GM12873 (cell line): Measurements from ENCODE around the gene RBMS2.

Source experiments
- TF ChIP-seq, protein P1 (sequence below): IDR thresholded peaks from 2 replicates; pipeline ENCODE4 v1.5.1; 2012; ENCODE audit warnings: low read depth, mild to moderate bottlenecking, moderate library complexity, low read length, control low read depth; ENCODE audit not compliant: insufficient read depth; ENCODE audit errors: missing control alignments

Gene RBMS2

DNA sequence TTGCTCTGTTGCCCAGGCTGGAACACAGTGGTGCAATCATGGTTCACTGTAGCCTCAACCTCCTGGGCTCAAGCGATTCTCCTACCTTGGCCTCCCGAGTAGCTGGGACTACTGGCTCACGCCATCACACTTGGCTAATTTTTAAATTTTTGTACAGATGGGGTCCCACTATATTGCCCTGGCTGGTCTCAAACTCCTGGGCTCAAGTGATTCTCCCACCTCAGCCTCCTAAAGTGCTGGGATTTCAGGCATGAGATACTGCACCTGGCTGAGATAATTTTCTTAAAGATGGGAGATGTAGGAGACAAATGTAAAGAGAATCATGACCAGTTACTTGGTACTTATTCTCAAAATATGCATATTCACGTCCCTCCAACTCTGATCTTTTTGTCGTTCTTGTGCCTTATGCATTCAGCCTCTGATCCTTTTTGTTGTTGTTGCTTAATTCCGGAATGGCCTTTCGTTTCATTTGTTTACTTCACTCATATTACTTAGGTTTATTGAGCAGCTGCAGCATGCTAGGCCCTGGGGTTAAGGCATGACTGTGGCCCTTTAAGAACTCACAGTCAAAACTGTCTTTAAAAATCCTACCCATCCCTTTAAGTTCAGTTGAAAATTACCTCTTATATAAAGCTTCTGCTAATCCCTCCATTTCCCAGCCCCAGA lies 8.9 kb downstream of the RBMS2 start:
- TF ChIP-seq, protein P1, sequence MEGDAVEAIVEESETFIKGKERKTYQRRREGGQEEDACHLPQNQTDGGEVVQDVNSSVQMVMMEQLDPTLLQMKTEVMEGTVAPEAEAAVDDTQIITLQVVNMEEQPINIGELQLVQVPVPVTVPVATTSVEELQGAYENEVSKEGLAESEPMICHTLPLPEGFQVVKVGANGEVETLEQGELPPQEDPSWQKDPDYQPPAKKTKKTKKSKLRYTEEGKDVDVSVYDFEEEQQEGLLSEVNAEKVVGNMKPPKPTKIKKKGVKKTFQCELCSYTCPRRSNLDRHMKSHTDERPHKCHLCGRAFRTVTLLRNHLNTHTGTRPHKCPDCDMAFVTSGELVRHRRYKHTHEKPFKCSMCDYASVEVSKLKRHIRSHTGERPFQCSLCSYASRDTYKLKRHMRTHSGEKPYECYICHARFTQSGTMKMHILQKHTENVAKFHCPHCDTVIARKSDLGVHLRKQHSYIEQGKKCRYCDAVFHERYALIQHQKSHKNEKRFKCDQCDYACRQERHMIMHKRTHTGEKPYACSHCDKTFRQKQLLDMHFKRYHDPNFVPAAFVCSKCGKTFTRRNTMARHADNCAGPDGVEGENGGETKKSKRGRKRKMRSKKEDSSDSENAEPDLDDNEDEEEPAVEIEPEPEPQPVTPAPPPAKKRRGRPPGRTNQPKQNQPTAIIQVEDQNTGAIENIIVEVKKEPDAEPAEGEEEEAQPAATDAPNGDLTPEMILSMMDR, result no peak

DNA sequence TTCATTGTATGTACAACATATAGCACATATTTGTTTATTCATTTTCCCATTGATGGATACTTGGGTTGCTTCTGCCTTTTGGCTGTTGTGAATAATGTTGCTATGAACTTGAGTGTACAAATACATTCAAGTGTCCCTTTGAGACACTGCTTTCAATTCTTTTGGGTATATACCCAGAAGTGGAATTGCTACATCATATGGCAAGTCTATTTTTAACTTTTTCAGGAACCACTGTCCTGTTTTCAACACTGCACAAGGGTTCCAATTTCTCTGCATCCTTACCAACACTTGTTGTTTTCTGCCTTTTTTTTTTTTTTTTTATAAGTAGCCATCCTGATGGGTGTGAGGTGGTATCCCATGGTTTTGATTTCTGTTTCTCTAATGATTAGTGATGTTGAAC lies 15.9 kb downstream of the RBMS2 start:
- TF ChIP-seq, protein P1, result no peak

DNA sequence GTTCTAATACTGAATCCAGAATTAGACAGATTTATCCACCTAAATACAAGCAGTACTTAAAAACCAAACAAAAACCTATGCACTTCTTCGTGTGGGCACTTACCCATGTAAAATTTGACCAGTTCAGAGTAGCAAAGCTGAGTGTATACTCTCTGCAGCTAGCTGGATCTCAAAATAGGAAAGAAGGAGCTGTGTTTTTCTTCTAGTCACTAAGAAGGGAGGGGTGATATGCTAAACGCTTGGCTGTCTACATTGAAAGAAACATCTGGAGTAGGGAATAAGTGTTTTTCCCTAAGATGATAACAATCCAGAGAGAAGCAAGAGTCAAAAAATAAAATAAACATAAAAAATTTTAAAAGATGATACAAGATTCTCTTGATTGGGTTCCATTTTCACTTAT lies 20.0 kb downstream of the RBMS2 start:
- TF ChIP-seq, protein P1, result no peak

DNA sequence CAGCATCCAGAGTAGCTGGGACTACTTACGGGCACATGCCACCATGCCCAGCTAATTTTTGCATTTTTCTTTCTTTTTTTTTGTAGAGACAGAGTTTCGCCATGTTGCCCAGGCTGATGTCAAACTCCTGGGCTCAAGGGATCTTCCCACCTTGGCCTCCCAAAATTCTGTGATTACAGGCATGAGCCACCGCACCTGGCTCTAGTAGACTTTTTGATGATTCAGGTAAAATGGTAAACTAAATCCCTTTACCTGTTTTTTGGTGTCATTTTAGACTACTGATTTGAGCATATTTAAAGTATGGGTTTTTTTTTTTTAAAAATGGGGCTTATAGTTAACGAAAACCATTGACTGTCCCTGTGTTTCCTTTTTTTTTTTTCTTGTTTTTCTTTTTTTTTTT lies 20.5 kb downstream of the RBMS2 start:
- TF ChIP-seq, protein P1, result no peak

DNA sequence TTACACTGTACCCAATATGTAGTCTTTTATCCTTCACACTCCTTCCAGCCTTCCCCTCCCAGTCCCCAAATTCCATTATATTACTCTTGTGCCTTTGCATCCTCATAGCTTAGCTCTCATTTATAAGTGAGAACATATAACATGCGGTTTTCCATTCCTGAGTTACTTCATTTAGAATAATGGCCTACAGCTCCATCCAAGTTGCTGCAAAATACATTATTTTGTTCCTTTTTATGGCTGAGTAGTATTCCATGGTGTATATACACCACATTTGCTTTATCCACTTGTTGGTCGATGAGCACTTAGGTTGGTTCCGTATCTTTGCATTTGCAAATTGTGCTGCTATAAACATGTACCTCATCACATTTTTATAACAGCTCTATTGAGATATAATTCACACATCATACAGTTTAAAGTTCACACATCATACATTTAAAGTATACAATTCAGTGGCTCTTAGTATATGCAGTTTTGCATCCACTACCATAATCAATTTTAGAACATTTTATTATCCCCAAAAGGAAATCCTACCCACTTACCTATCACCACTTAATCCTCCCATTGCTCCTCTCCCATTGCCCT lies 23.5 kb downstream of the RBMS2 start:
- TF ChIP-seq, protein P1, result no peak

DNA sequence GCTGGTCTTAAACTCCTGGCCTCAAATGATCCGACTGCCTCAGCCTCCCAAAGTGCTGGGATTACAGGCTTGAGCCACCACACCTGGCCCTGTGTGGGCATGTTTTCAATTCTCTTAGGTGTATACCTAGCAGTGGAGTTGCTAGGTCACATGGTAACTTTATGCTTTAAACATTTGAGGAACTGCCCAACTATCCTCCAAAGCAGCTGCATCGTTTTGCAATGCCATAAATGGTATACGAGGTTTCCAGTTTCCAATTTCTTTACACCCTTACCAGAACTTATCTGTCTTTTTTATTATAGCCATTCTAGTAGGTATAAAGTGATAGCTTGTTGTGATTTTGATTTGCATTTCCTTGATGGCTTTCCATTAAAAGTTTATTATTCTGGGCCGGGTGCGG lies 25.1 kb downstream of the RBMS2 start:
- TF ChIP-seq, protein P1, result no peak

DNA sequence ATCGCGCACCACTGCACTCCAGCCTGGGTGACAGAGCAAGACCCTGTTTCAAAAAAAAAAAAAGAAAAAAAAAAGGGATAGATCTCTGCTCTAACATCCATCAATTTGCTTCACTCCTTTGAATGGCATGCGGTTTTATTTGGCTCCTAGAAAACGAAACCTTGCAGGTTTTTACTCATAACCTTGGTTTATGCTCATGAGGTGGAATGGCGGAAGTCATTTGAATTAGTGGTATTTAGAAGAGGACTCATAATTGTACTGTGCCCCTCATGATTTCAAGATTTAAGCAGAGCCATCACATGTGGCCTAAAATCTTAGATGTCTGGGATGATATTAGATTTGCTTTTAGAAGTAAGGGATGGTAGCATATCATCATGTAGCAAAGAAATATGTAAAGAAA lies 29.4 kb downstream of the RBMS2 start:
- TF ChIP-seq, protein P1, result no peak
